G401 (cell line): ENCODE results near the gene TRERF1. TPM values are rescaled to one million over a fixed set of nuclear protein-coding genes. Genes with fewer than 3 reads are reported as not detected.

ENCODE experiments used
- DNase-seq: peaks from one replicate; pipeline ENCODE4 v3.0.0-alpha.2; 2015; ENCODE audit warnings: low spot score
- in situ Hi-C: cut with HindIII; loops from 2 replicates; pipeline ENCODE4 v1.10.0; 2016; ENCODE audit warnings: low sequenced_read_pairs, mixed read lengths
- total RNA-seq: library from RNA; depleted of rRNA; stranded (reverse); fragments of >200 nt; shearing (Covaris generic); gene quantifications from 2 replicates; pipeline ENCODE4 v1.2.3, GENCODE V29; 2014

The TRERF1 gene
- total RNA-seq, 1 experiment from 2014 or later = 3.8 TPM

DNA sequence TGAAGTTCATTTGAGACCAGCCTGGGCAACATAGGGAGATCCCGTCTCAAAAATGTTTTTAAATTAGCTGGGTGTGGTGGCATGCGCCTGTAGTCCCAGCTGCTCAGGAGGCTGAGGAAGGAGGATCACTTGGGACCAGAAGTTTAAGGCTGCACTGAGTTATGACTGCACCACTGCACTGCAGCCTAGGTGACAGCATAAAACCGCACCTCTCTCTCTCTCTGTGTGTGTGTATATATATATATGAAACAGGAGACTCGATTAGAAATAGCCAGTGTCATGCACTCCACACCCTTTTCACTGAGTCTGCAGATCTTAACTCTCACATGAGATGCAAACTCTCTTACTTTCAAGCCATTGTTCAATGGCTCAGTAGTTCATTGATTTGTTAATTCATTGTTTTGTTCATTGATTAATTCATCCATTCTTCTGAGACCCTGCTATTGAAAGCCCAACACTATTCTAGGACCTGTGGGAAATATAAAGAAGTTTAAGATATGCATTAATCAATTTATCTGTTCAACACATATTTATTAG, 181.7 kb downstream of the TRERF1 start:
- DNase-seq = no peak
- in situ Hi-C loops = no loop called here

DNA sequence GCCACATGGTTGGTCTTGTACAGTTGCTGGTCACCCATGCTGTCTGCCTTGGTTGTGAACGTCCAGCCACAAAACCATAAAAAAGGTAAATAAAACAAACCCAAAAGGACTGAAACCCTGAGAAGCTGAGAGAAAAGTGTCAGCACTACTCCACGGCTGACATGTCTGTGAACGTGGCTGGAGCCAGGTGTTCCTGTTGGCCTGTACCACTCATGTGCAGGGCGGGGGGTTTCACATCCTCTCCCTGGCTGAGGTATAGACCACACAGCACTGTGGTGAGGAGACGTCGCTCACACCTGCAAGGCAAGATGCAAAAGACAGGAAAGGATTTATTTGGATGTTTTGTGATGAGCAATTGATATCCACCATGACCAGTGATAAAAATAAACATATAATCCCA, 182.2 kb downstream of the TRERF1 start:
- no peak for DNase-seq
- in situ Hi-C loops = no loop called here

DNA sequence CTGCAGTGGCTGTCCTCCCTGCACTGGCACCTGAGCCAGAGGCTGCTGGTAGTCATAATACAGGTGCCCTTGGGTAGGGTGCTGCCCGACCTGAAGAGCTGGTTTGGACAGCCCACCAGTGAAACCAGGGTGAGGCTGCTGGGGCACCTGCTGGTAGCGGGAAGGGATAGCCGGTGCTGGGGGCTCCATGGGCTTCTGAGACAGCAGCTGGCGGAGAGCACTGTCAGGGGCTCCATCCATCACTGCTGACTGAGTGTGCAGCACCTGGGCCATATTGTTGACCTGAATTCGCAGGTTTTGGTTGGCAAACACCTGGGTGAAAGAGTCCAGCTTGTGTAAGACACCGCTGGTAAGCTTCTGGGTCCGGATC, 182.9 kb downstream of the TRERF1 start:
- DNase-seq = no peak
- in situ Hi-C loops = no loop called here

DNA sequence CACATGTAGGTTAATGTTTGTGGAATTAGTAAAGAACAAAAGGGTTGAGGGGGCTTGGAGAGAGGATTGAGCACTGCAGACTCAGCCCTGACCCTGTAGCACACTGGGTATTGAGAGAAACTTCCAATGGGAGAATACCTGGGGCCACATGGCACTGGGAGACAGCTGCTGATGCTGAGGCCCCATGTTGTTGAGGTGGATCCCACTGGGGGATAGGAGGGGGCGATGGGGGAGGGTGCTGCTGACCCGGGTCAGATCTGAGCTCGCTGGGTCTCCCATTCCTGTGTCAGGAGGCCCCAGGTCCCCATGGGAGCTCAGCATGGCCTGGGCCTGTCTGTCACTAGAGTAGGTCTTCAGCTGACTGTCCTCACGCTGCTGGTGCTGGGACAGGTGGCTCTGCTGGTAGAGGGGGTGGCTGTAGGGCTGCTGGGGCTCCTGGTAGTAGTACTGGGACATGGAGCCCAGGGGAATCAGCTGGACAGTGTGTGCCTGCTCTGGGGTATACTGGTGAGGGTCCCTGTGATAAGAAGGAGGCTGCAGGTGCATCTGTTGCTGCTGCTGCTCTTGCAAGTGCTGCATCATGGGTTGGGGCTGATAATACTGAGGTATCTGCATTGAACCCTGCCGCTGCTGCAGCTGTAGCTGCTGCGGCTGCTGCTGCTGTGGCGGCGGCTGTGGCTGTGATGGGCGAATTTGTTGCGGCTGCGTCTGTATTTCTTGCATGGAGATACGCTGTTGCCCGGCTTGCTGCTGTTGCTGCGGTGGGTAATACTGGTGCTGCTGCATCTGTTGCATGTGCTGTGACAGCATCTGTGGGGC, 183.5 kb downstream of the TRERF1 start:
- in situ Hi-C loops = no loop called here
- no peak for DNase-seq

DNA sequence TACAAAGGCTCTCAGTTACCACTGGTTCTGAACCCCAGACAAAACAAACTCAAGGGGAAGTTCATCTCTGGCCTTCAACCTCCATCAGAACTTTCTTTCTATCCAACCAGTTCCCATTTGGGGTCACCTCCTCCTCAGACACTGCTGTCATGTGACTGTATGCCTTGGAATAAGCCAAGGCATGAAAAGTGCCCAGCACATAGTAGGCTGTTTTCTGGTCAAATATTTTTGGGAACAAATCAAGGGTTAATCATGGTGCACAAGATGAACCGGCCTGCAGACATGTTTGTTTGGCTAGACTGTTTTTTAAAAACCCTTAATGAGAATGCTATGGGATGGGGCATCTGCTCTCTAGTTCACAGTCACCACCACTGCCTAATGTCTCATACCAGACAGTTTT, 185.2 kb downstream of the TRERF1 start:
- no peak for DNase-seq
- in situ Hi-C loops = no loop called here

DNA sequence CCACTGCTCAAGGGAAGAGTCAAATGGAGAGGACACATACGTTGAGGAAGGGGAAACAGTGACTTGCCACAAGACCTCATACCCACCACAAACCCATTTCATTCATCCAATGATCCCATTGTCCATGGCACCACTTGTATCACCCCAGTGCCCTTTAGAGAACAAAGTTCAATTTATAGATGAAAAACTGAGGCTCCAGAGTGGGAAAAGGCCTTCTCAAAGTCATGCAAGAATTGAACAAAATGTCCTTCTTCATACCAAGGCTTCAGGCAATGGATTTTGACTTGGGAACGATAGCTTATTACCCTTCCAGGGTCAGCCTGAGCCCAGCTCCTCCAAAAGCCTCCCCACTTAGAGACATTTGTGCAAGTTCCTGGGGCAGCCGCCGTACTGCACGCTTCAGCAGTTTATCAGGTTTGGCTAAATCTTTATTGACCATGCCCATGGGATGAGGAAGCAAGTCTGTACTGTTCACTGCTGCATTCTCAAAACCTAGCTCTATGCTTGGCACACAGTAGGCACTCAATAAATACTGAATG, 186.8 kb downstream of the TRERF1 start:
- in situ Hi-C loops = no loop called here
- DNase-seq = no peak

DNA sequence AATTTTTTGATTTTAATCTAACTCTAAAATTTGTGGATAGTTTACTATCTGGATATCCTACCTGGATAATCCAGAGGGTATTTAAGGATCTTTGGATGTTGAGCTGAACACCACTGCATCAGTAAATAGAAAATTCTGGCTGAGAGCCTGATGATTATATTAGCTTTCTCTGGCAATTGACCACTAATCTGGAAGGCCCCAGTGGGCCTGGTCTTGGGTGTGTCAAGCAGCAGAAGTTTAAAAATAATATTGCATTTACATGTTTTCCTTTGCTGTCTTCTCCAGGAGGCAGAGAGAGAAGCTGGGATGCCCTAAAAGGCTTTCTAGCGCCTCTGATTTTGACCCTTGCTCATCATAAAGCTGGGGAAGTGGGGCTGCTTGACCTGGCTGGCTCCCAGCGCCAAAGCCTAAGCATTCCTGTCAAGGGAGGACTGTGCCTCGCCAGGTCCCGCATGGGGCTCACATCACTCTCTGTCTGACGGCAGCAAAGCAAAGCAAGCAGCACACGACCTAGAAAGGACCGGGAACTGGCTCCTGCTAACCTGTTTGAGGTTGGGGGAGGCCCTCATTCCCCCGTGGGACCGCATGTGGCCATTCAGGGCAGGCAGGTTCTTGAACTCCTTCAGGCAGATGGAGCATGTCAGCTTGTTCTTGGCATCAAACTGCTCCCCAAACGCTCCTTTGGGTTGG, 187.4 kb downstream of the TRERF1 start:
- in situ Hi-C loops = no loop called here
- no peak for DNase-seq

DNA sequence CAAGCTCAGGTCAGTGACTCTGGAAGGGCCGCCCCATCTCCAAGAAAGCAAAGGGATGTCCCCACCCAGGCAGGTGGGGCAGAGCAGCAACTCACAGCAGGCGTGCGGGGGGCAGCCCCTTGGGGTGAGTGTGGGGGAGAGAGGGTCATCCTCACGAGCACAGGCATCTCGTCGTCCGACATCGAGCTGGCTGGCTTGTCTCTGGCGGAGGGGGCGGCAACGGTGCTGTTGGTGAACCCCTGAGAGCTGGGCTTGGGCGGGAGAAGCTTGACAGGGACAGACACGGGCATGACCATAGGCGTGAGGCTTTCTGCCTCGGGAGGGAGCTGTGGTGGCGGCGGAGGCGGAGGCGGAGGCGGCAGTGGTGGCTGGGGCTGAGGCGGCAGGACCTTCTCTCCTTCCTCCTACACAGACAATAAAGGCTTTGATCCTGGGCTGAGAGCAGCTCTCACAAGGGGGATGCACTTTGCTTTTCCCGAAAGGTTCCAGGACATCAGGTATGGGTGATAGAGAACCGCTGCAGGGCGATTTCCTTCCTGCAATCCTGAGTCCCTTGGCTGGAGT, 188.5 kb downstream of the TRERF1 start:
- no peak for DNase-seq
- in situ Hi-C loops = no loop called here

DNA sequence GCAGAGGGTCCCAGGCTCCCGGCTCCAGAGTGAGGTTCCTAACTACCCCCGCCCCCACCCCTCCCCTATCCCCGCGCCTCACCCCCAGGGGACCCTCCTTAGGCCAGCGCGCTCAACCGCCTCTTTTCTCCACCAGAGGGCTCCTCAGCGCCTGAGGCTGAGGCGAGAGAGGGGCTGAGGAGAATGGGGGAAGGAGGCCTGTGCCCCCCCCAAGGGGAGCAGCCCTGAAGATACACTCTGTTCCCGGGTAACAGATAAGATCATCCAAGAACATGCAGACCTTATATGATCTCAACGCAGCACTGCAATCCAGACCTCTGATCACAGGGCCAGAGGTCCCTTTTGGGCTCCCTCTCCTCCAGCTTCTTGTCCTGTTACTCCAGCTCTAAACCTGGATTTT, 190.8 kb downstream of the TRERF1 start:
- DNase-seq = no peak
- in situ Hi-C loops = no loop called here

DNA sequence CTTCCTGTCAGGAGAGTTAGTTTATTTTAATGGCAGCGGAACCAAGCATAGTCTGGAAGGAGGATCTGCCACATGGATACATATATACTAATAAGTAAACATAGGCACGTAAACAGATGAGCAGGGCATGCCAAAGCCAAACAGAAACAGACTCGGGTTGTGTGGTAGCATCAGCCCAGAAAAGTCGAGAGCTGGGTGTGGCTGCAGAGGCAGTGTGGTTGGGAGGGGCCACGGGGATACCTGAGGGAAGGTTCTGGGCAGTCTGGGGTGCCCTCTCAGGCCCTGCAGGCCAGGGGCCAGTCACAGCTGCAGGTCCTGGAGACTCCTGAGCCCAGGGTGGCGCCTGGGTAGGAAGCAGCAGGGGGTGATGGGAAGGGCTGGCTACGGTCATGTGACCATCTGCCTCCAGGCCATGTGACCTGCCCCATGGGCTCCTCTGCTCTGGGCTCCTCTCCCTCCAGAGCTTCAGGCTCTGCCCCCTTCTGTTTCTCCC, 191.3 kb downstream of the TRERF1 start:
- DNase-seq = no peak
- in situ Hi-C loops = no loop called here

DNA sequence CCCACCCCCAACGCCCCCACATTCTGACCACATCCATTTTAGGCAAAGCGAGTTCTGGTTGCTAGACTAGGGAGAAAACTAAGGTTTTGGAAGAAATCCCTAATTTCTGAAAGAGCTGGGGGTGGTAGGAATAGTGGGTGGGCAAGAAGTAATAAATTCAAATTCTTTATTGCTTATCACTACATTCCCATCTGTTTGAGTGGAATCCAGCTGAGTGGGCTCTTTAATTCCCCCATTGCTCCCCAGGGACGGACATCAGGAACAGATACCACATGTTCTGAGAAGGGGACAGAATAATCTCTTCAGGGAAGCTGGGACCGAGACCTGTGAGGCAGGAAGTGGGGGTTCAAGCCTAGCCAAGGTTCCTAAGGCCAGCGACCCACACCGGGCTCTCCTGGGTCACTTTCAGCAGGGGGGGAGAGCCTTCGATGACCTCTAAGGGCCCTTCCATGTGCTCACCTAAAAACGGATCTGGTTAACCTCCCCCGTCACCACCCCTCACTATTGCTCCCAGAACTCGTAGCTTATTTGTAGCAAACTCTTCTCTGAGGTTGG, 191.8 kb downstream of the TRERF1 start:
- in situ Hi-C loops = no loop called here
- DNase-seq = no peak

DNA sequence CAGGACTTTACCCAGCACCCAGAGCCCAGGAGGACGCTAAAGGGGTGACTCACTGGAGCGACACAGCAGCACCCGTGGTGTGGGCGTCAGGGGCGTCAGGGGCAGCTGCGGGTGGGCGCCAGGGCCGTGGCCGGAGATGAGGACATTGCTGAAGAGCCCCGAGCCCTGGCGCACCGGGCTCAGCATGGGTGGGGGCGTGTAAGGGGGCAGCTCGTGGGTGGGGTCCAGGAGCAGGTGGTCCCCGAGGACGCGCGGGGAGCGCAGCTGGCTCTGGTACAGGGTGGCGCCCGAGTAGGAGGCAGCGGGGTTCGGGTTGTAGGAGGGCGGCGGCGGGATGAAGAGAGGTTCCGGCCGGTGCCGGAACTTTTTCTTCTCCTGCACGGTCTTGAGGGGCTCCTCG, 192.4 kb downstream of the TRERF1 start:
- in situ Hi-C loops = no loop called here
- DNase-seq = no peak

DNA sequence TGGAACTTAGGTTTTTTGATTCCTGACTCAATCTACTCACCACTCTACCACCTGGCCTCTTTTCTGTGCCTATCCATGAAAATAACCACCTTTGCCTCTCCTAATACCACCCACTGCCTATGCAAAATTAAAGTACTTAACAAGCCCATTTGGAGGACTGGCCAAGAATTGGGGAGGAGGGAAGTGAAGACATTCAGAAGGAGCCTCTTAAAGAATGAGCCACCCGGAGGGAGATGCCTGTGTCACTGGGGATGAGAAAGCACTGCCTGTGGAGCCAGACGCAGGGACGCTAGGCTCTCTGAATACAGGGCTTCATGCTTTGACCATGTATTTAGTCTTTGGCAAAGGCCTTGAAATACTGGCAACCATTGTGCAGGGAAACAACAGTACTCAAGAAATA, 194.1 kb downstream of the TRERF1 start:
- in situ Hi-C loops = no loop called here
- DNase-seq = no peak

DNA sequence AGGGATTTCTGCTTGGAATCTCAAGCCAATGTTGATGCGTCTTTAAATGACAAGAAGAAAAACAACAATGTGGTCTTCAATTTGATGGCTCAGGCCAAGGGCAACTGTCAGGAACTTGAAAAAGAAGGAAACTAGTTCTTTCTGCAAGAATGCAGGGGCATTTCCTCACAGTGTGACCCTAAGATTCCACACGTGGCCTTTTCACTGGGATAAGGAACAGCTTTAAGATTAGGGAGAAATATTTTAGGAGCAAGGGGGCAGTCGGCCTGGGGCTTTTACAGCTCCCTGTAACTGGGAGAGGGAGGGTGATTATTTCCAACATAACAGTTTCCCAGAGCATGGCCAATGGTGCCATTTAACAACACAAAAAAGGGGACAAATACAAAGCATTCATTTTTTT, 194.7 kb downstream of the TRERF1 start:
- in situ Hi-C loops = no loop called here
- no peak for DNase-seq

DNA sequence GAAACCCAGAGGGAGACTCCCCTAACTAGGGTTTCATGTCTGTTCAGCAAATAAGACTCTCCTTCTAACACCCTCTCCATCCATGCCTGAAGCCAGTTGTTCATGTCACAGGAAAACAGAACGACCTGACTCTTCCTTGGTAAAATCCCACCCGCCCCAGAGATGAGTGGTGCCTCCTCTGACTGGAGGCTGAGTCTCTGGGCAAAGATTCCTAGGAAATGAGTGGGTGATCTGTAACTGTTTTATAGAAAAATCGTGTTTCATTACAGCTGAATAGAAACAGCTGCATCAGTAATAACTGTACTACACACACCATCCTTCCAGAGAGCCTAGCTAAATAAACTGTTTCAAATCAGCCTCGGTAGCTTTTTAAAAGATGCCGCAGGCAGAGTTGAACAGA, 196.7 kb downstream of the TRERF1 start:
- in situ Hi-C loops = no loop called here
- no peak for DNase-seq

DNA sequence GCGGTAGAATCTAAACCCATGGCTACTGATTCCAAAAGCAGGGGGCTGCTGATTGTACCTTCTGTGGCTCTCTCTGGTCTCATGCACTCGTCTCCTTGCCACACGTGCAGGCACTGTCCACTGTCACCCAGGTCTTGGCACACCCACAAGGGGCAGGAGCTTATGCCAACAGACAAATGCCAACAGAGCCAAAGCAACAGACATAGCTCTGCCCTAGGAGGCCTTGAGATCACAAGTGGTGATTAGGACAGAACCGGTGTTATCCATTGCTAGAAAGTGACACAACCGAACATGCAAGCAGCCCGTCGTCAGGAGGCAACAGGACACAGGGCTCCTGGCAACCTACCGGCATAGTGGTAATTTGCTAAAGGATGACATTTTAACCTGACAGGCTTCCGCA, 197.2 kb downstream of the TRERF1 start:
- in situ Hi-C loops = no loop called here
- no peak for DNase-seq

DNA sequence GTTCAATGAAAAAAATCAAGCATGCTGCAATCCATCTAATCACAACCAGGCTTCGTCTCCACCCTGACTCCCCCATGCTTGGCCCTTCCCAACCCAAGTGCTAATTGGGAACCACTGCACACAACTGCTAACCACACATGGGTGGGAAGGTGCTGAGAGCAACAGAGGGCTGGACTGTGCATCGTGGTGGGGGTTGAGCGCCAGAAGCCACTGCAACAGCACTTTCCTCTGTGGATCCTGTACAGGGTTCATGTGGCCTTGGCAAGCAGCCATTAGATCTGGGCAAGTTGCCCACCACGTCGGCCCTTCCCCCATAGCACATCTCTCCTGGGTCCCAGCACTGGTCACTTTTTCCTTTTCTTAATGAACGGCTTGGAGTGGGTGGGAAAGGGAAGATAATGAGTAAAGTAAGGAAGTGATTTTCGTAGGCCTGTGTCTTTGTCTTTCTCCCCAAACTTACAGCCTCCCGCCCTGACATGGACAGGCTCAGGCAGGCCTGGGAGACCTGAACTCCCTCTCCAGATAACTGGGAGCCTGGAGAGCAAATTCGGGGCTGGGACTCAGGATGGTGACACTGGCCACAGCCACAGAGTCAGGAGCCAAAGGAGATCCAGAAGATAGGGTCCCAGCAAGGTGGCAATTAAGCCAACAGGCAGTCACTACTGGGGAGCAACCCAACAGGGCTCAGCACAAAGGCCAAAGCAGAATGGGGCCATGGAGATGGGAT, 199.7 kb downstream of the TRERF1 start:
- peak; percentile 21 for DNase-seq
- in situ Hi-C loops = no loop called here

DNA sequence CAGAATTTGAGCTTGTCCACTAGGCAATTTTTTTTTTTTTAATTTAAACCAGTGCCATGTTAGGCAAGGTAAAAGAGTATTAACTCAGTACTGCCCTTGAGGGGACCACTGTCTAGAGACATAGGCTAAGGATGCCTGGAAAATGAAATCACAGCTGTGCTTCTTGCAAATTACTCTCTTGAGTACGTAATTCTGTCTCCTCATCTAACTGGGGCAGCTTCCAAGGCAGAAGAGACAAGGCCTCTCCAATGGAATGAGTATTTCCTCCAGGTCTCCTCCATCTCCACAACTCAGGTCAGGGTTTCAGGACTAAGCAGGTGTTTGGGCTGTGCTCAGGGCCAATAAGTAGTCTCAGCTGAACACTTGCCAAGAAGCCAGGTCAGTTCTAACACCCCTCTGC, 200.2 kb downstream of the TRERF1 start:
- DNase-seq = no peak
- in situ Hi-C loops = no loop called here

DNA sequence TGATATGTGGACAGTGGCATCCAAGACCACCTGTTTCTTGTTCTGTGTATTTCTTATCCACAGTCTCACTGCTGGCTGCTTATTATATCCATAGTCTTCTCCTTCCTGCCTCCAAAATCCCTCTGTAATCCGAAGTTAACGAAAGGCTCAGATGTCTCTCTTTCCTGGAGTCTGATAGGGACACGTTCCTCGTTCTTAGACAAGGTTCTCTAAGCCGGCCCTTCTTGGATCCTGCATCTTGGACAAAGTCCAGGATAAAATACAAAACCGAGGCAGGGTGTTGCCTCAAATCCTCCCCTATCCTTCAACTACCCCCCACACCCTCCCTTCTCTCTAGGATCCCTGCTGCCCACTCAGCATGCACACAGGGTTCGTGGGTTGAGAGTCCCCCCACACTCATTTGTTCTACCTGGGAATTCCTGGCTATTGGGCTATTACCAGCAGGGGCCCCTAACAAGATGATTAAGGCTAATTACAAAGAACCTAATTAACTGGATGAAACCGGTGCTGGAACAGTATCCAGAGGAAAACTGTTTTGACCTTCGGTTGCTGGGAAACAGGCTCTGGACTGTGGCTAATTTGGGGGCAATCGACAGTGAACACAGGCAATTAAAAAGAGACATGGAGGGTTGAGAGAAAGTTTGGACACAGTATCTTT, 201.3 kb downstream of the TRERF1 start:
- in situ Hi-C loops = no loop called here
- no peak for DNase-seq
